HUES48 (cell line): ENCODE results near the gene RNF14.

ENCODE experiments used
- H3K27ac ChIP-seq: one replicate; pipeline ENCODE4 v1.7.0; 2013; ENCODE audit warnings: low read depth, low read length, inconsistent platforms
- H3K27me3 ChIP-seq: 2 replicates; pipeline ENCODE4 v1.6.1; 2013; ENCODE audit warnings: mild to moderate bottlenecking, low read length; ENCODE audit not compliant: control insufficient read depth, insufficient read depth
- H3K36me3 ChIP-seq: 2 replicates; pipeline ENCODE4 v1.6.1; 2013; ENCODE audit warnings: low read length; ENCODE audit not compliant: control insufficient read depth, insufficient read depth
- H3K4me1 ChIP-seq: 2 replicates; pipeline ENCODE4 v1.6.1; 2013; ENCODE audit warnings: mild to moderate bottlenecking, low read length; ENCODE audit not compliant: control insufficient read depth, insufficient read depth
- H3K4me3 ChIP-seq: 2 replicates; pipeline ENCODE4 v1.5.1; 2013; ENCODE audit warnings: mild to moderate bottlenecking, low read depth, low read length
- H3K9ac ChIP-seq: 2 replicates; pipeline ENCODE4 v1.6.1; 2013; ENCODE audit warnings: mild to moderate bottlenecking, low read depth, low read length, moderate library complexity
- H3K9me3 ChIP-seq: 2 replicates; pipeline ENCODE4 v1.6.1; 2013; ENCODE audit warnings: low read length; ENCODE audit not compliant: control insufficient read depth, insufficient read depth

Gene RNF14

DNA sequence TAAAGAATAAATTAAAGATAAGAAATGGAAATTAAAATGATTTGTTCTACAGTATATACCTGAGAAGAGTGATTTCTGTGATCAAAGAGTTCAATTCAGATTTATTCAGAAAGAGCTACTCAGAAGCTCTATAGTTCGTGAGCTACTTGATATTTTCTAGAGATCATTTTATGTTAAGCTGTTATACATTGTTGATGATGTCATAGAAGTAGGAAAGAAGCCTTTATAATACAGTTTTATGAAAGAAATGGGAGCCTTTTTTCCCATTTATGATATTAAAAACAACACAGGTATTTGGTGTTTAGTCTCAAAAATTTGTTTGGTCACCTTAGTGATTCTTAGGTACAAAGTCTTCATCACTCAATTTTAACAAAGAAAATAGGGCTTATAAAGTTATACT, 20.8 kb downstream of the RNF14 start:
- H3K9me3 ChIP-seq: no peaks in the 10 kb centered on the region
- peaks cover 52% of the 10 kb centered on the region for H3K36me3 ChIP-seq
- no peaks in the 10 kb centered on the region for H3K27me3 ChIP-seq
- H3K4me1 ChIP-seq: no peaks in the 10 kb centered on the region
- H3K4me3 ChIP-seq: no peak overlapping the region
- no peak overlapping the region for H3K9ac ChIP-seq
- H3K27ac ChIP-seq: no peak overlapping the region

DNA sequence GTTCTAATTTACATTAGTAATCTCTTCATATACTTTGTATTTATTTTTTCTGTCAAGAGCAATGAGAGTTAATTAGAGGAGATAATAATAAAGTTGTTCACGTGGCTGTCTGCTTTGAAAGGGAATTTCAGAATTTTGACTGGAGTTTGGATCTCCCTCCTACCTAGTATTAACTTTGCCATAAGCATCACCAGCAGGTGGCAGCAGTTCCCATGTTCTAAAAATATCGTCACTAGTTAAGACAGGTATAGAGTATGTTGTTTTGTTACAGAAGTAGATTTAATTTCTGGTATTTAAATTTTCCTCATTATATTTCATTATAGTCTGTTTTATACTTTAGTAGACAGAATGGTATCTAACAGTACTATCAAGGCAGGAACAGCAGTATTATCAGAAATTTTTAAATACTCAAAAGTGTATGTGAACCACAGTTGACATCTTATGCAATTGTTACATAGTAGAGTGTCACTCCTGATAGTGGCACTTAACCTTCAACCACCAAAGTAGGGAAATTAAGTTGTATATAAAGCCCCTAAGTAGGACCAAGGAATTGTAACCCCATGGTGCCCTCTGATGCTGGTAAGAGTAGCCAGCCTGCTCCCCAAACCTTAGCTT, 23.6 kb downstream of the RNF14 start:
- Histone ChIP-seq H3K27me3 (no peaks in the 10 kb centered on the region), H3K9ac (no peak overlapping the region), H3K36me3 (peaks cover 33% of the 10 kb centered on the region), H3K4me1 (no peaks in the 10 kb centered on the region), H3K4me3 (no peak overlapping the region), H3K27ac (no peak overlapping the region), H3K9me3 (no peaks in the 10 kb centered on the region)

DNA sequence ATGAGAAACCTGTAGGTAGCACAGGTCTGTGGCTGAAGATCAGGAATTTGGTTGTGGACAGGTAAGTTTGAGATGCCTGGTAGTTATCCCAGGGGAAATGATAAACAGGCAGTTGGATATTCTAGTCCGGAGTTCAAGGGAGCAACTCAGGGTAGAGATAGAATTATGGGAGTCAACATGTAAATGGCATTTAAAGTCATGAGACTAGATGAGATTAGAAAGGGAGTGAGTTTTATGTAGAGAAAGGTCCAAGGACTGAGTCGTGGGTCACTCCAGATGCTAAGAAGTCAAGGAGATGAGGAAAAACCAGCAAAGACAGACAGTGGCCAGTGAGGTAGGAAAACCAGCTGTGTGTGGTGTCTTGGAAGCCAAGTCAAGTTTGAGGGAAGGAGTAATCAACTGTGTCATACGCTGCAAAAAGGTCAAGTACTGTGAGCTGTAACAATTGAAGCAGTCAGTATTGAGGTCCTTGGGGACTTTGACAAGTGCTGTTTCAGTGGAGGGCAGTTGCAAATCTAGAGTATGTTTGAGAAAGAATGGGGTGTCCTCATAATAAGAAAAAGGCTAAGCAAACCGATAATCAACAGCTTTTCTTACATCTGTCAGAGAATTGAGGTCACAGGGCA, 25.7 kb downstream of the RNF14 start:
- Histone ChIP-seq H3K36me3 (peaks cover 23% of the 10 kb centered on the region), H3K9me3 (no peaks in the 10 kb centered on the region; the same call in 1 of the 2 replicates), H3K27ac (no peak overlapping the region), H3K4me1 (no peaks in the 10 kb centered on the region), H3K9ac (no peak overlapping the region), H3K4me3 (no peak overlapping the region), H3K27me3 (no peaks in the 10 kb centered on the region)

DNA sequence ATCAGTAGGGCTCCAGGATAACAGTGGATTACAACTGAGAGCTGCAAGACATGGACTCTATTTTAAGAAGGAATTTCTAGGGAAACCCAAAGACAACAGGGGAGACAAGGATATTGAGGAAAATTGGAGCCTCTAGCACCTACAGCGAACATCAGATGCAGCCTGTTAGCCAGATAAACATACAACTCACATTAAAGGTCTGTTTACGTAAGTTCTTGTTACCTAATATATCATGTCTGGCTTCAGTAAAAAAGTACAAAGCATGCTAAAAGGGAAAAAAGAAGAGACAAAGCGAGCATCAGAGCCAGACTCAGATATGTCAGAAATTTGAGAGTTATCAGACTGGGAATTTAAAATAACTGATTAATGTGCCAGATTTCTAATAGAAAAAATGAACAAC, 26.8 kb downstream of the RNF14 start:
- peaks cover 31% of the 10 kb centered on the region for H3K36me3 ChIP-seq
- H3K4me1 ChIP-seq: no peaks in the 10 kb centered on the region
- H3K9me3 ChIP-seq: no peaks in the 10 kb centered on the region; the same call in 1 of the 2 replicates
- no peaks in the 10 kb centered on the region for H3K27me3 ChIP-seq
- H3K9ac ChIP-seq: no peak overlapping the region
- no peak overlapping the region for H3K4me3 ChIP-seq
- no peak overlapping the region for H3K27ac ChIP-seq

DNA sequence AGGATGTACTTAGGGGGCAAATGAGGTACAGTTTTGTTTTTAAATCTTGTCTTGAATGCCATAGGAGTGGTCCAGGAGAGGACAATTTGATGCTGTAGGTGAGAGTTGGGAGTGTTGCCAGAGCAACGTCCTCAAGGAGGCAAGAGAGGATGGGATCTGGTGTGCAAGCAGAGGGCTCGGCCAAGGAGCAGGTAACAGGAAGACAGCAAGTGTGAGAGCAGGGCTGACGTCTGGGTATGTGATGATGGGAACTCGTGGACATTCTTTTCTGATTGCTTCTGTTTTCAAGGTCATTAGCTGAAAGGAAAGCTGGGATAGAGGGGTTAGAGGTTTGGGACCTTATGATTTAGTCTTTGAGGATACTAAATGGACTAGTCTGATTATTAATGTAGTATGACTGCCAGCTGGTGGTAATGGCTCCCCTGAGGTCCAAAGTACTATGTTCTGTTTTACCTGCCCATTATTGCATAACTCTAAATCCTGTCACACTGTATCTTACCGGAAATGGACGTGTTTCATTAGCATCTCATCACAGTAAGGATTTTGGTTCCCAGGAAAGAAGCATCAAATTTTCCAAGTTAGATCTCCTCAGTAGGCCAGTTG, 28.6 kb downstream of the RNF14 start:
- H3K27ac ChIP-seq: no peak overlapping the region
- peaks cover 45% of the 10 kb centered on the region for H3K36me3 ChIP-seq
- no peaks in the 10 kb centered on the region for H3K4me1 ChIP-seq
- no peaks in the 10 kb centered on the region for H3K27me3 ChIP-seq
- no peaks in the 10 kb centered on the region; the same call in 1 of the 2 replicates for H3K9me3 ChIP-seq
- no peak overlapping the region for H3K9ac ChIP-seq
- no peak overlapping the region for H3K4me3 ChIP-seq

GRCh38 chr5:142000173-142000572, 31.3 kb downstream of the RNF14 start:
- Histone ChIP-seq H3K9ac (no peak overlapping the region), H3K4me3 (no peak overlapping the region), H3K27me3 (no peaks in the 10 kb centered on the region), H3K27ac (no peak overlapping the region), H3K4me1 (no peaks in the 10 kb centered on the region), H3K36me3 (peaks cover 55% of the 10 kb centered on the region), H3K9me3 (no peaks in the 10 kb centered on the region; the same call in 1 of the 2 replicates)

GRCh38 chr5:142000704-142001484, 32.0 kb downstream of the RNF14 start:
- no peak overlapping the region for H3K27ac ChIP-seq
- no peaks in the 10 kb centered on the region for H3K27me3 ChIP-seq
- peaks cover 62% of the 10 kb centered on the region for H3K36me3 ChIP-seq
- H3K9me3 ChIP-seq: no peaks in the 10 kb centered on the region; the same call in 1 of the 2 replicates
- no peaks in the 10 kb centered on the region for H3K4me1 ChIP-seq
- H3K4me3 ChIP-seq: no peak overlapping the region
- no peak overlapping the region for H3K9ac ChIP-seq

- peaks cover 81% of the 10 kb centered on the region for H3K36me3 ChIP-seq
- H3K4me1 ChIP-seq: no peaks in the 10 kb centered on the region
- H3K27ac ChIP-seq: no peak overlapping the region
- no peaks in the 10 kb centered on the region; the same call in 1 of the 2 replicates for H3K9me3 ChIP-seq
- H3K4me3 ChIP-seq: no peak overlapping the region
- H3K9ac ChIP-seq: no peak overlapping the region
- H3K27me3 ChIP-seq: no peaks in the 10 kb centered on the region
Measured at GRCh38 chr5:142003266-142003800, 34.4 kb downstream of the RNF14 start.

- Histone ChIP-seq H3K27ac (no peak overlapping the region), H3K4me3 (no peak overlapping the region), H3K9ac (no peak overlapping the region), H3K4me1 (no peaks in the 10 kb centered on the region), H3K27me3 (no peaks in the 10 kb centered on the region), H3K9me3 (no peaks in the 10 kb centered on the region), H3K36me3 (peaks cover 90% of the 10 kb centered on the region)
Measured at GRCh38 chr5:142006363-142007236, 37.7 kb downstream of the RNF14 start.

- Histone ChIP-seq H3K27ac (no peak overlapping the region), H3K36me3 (peaks cover 86% of the 10 kb centered on the region), H3K27me3 (no peaks in the 10 kb centered on the region), H3K9ac (no peak overlapping the region), H3K9me3 (no peaks in the 10 kb centered on the region), H3K4me3 (no peak overlapping the region), H3K4me1 (no peaks in the 10 kb centered on the region)
Measured at GRCh38 chr5:142007237-142007544, 38.3 kb downstream of the RNF14 start.
